Measurements from ENCODE around the gene CADPS2. TPM values are rescaled to one million over a fixed set of nuclear protein-coding genes. Genes with fewer than 3 reads are reported as not detected.

The CADPS2 gene
- polyA plus RNA-seq, 3 donors = not detected

DNA sequence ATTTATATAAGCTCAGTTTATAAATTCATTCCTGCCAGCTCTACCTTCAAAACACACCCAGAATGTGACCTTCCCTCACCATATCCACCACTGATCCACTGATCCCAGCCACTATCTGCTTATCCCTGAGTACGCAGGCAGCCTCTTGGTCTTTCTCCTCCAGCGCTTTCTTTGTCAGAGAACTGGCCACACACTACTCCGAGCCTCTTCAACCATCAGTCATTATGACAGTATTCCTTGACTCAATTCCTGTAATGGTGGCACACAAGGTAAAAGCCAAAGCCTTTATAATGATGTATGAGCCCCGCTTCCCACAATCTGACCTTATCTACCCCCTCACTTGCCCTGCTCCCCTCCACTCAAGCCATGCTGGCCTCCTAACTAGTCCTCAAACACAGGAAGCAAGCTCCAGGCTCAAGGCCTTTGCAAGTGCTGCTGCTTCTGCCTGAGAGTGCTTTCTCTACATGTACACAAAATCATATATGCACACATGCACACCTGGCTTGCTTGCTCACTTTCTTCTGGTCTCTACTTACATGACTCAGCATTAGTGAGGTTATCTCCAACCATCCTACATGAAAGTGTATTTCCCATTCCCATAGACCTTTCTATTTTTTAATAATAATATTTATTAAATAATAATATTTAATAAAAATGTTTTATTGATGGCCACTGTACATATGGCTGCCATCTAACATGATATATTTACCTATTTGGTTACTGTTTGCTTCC is 431.3 kb downstream of the CADPS2 start:
- Histone ChIP-seq H3K27ac (ENCODE audit: low read depth in 1 of 2, low read length in 2 of 2) (no peak overlapping the region), H4K20me1 (ENCODE audit: insufficient read depth, low read length) (no peaks in the 10 kb centered on the region), H3K79me2 (ENCODE audit: insufficient read depth, low read length) (no peaks in the 10 kb centered on the region), H3K4me2 (replicated peaks; ENCODE audit: extremely low read depth, low read length, poor library complexity, severe bottlenecking) (no peak overlapping the region), H3K36me3 (replicated peaks in 1 of 2; ENCODE audit: control insufficient read depth in 1 of 2, insufficient read depth in 2 of 2, low read length in 2 of 2) (no peaks in the 10 kb centered on the region), H2AFZ (ENCODE audit: insufficient read depth, low read depth, low read length, poor library complexity, severe bottlenecking) (no peak overlapping the region), H3K4me1 (ENCODE audit: control insufficient read depth in 1 of 2, insufficient read depth in 2 of 2, low read length in 2 of 2) (no peaks in the 10 kb centered on the region), H3K4me3 (replicated peaks in 1 of 3; ENCODE audit: low read depth in 2 of 3, low read length in 3 of 3) (no peak overlapping the region), H3K9ac (ENCODE audit: insufficient read depth, low read length, poor library complexity, severe bottlenecking) (no peak overlapping the region), H3K27me3 (ENCODE audit: control insufficient read depth in 2 of 2, insufficient read depth in 2 of 2, low read length in 2 of 2) (no peaks in the 10 kb centered on the region), H3K9me3 (replicated peaks in 1 of 2; ENCODE audit: control insufficient read depth in 1 of 2, insufficient read depth in 1 of 2, low read length in 2 of 2) (no peaks in the 10 kb centered on the region)
- H3K4me1 Mint-ChIP-seq = no peaks in the 10 kb centered on the region
- no peak overlapping the region for H3K4me3 Mint-ChIP-seq
- intact Hi-C loops (cut with micrococcal nuclease) = no loop called here
- H3K27me3 Mint-ChIP-seq (ENCODE audit: low read depth in 3 of 3) = peaks cover 0 to 2% (median 0%) of the 10 kb centered on the region in 3 donors
- DNase-seq = no peak
- TF ChIP-seq, protein P1, sequence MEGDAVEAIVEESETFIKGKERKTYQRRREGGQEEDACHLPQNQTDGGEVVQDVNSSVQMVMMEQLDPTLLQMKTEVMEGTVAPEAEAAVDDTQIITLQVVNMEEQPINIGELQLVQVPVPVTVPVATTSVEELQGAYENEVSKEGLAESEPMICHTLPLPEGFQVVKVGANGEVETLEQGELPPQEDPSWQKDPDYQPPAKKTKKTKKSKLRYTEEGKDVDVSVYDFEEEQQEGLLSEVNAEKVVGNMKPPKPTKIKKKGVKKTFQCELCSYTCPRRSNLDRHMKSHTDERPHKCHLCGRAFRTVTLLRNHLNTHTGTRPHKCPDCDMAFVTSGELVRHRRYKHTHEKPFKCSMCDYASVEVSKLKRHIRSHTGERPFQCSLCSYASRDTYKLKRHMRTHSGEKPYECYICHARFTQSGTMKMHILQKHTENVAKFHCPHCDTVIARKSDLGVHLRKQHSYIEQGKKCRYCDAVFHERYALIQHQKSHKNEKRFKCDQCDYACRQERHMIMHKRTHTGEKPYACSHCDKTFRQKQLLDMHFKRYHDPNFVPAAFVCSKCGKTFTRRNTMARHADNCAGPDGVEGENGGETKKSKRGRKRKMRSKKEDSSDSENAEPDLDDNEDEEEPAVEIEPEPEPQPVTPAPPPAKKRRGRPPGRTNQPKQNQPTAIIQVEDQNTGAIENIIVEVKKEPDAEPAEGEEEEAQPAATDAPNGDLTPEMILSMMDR (IDR thresholded peaks at IDR 0.05) = no peak
- peaks cover 0 to 1% (median 0%) of the 10 kb centered on the region in 7 donors for H3K9me3 Mint-ChIP-seq
- no peak overlapping the region for H3K27ac Mint-ChIP-seq
- no peaks in the 10 kb centered on the region for H3K36me3 Mint-ChIP-seq
- WGBS (ENCODE audit: insufficient coverage) = 95% methylated on average over 2 of the region's 4 CpGs

DNA sequence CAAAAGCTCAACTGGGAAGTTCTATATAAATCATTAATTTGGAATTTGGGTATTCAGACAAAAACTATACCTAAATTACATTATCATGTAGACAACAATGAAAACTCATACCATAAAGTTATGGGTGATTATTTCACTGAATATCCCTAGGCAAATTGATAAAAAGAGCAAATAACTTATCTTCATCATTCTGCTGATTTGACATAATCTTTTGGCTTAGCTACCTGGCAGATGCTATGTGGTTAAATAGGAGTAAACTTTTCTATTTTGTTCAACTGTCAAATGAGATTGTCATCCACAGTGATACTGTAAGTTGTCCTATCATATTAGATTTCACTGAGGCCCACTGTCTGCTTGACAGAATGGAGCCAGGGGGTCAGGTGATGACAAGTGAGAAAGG is 432.8 kb downstream of the CADPS2 start:
- Histone ChIP-seq H3K79me2 (ENCODE audit: insufficient read depth, low read length) (no peaks in the 10 kb centered on the region), H3K9me3 (replicated peaks in 1 of 2; ENCODE audit: control insufficient read depth in 1 of 2, insufficient read depth in 1 of 2, low read length in 2 of 2) (no peaks in the 10 kb centered on the region), H3K9ac (ENCODE audit: insufficient read depth, low read length, poor library complexity, severe bottlenecking) (no peak overlapping the region), H3K27me3 (ENCODE audit: control insufficient read depth in 2 of 2, insufficient read depth in 2 of 2, low read length in 2 of 2) (no peaks in the 10 kb centered on the region), H3K4me2 (replicated peaks; ENCODE audit: extremely low read depth, low read length, poor library complexity, severe bottlenecking) (no peak overlapping the region), H3K4me3 (replicated peaks in 1 of 3; ENCODE audit: low read depth in 2 of 3, low read length in 3 of 3) (no peak overlapping the region), H2AFZ (ENCODE audit: insufficient read depth, low read depth, low read length, poor library complexity, severe bottlenecking) (no peak overlapping the region), H3K4me1 (ENCODE audit: control insufficient read depth in 1 of 2, insufficient read depth in 2 of 2, low read length in 2 of 2) (no peaks in the 10 kb centered on the region), H3K36me3 (replicated peaks in 1 of 2; ENCODE audit: control insufficient read depth in 1 of 2, insufficient read depth in 2 of 2, low read length in 2 of 2) (no peaks in the 10 kb centered on the region), H3K27ac (ENCODE audit: low read depth in 1 of 2, low read length in 2 of 2) (no peak overlapping the region), H4K20me1 (ENCODE audit: insufficient read depth, low read length) (no peaks in the 10 kb centered on the region)
- no peak overlapping the region for H3K27ac Mint-ChIP-seq
- peaks cover 0 to 2% (median 0%) of the 10 kb centered on the region in 3 donors for H3K27me3 Mint-ChIP-seq (ENCODE audit: low read depth in 3 of 3)
- TF ChIP-seq, protein P1 (IDR thresholded peaks at IDR 0.05) = no peak
- no peak overlapping the region for H3K4me3 Mint-ChIP-seq
- H3K36me3 Mint-ChIP-seq = no peaks in the 10 kb centered on the region
- H3K9me3 Mint-ChIP-seq = peaks cover 0 to 1% (median 0%) of the 10 kb centered on the region in 7 donors
- H3K4me1 Mint-ChIP-seq = no peaks in the 10 kb centered on the region
- intact Hi-C loops (cut with micrococcal nuclease) = no loop called here
- no peak for DNase-seq

All from CD14-positive monocyte (primary cell).